ENCODE data around the gene ZNF784.

ZNF784 gene

DNA sequence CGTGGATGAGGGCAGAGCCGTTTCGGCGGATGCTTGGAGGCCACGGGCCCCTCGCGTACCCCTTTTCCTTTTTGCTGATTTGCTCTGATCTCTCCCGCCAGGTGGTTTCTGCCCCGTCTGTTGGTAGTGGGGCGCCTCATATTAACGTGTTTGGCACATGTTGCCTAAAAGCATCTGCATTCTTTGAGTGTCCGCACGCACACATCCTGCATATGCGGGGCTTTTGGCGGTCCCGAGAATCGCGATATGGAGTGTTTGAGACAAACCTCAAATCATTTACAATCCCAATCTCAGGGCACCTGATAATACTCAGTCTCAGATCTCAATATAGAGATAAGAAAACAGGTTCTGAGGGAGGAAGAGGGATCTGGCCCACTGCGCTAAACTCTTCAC lies 31.3 kb upstream of the ZNF784 start:
- no peak for DNase-seq

DNA sequence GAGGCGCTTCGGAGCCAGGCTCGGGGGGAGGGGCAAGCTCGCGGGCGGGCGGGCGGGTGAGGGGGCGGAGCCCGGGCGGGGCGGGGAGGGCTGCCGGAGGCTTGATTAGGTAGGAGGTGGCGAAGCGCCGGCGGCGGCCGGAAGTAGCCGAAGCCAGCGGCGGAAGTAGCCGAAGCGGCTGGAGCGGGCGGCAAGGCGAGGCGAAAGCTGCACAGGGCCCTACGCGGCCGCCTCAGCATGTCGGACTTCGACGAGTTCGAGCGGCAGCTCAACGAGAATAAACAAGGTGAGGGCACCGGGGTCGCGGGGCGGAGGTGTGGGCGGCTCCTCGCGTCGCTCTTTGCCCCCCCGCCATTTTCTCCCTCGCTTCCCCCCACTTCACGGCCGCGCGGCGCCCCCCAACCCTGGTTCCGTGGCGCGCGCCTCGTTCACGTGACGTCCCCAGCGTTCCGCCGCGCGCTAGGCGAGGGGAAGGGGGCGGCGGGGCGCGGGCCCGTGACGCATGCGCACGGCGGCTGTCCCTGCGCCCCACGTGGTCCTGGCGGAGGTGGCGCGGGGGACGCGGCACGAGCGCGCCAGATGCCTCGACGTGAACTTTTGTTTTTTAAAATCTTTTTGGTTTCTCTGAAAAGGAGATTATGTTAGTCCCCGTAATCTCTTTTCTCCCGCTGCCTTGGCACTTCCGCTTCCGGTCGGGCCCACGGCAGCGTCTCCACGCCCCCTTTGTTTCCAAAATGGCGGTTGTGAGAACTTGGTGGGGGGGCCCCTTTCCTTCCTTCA lies 30.7 kb upstream of the ZNF784 start, which contains the start of gene U2AF2:
Gene U2AF2, plus strand, starts transcription at position 168 of the 780 bp plus-strand sequence. Its CDS starts 70 bp downstream, at position 238.
- peak; percentile 88 for DNase-seq

DNA sequence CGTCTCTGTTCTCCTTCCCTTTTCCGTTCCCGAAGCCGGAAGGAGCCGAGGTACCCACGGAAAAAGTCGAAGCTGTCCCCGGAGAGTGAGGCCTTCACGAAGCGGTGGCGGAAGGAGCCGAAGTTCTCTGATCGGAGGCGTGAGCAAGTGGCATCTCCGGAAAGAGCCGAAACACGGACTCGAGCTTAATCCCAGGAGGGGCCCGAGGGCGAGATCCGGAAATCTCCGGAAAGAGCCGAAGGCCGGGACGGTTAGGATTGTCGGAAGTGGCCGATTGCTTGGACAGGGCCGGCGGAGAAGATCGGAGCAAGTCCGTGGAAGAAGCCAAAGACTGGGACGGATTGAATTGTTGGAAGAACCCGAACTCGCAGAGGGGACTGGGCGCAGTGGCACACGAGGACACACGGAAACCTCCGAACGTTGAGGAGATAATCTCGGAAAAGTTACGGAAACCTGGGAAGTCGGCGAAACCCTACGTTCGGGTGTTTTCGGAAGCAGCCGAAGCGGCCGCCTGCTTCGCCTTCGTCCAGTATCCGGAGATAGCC lies 30.0 kb upstream of the ZNF784 start:
- DNase-seq: peak; percentile 98

DNA sequence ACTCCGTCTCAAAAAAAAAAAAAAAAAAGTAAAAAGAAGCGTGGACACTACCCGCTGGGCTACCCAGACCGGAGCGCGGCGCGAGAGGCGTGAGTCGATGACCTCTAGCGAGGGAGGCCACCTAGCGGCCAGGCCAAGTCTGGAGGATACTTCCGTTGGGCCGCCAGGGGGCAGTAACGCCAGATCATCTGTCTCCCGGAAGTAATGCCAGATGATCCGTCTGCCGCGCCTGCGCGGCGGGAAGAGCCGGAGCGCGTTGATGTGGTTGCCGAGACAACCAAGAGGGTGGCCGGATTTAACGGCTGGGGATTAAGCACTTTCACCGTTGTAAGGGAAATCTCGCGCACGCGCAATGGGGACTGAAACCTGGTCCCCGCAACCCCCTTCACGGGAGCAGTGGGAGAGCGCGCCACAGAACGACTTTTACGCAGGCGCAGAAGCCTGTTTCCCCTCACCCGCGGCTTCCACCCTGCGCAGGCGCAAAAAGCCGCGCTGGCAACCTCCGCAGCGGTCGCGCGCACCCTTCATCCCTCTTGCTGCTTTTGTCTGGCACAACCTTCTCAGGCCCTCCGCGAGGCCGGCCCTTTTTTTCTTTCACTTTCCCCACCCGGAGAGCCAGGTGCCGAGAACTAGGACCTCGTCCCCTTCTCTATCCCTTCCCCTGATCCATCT lies 29.4 kb upstream of the ZNF784 start:
- peak; percentile 97 for DNase-seq

DNA sequence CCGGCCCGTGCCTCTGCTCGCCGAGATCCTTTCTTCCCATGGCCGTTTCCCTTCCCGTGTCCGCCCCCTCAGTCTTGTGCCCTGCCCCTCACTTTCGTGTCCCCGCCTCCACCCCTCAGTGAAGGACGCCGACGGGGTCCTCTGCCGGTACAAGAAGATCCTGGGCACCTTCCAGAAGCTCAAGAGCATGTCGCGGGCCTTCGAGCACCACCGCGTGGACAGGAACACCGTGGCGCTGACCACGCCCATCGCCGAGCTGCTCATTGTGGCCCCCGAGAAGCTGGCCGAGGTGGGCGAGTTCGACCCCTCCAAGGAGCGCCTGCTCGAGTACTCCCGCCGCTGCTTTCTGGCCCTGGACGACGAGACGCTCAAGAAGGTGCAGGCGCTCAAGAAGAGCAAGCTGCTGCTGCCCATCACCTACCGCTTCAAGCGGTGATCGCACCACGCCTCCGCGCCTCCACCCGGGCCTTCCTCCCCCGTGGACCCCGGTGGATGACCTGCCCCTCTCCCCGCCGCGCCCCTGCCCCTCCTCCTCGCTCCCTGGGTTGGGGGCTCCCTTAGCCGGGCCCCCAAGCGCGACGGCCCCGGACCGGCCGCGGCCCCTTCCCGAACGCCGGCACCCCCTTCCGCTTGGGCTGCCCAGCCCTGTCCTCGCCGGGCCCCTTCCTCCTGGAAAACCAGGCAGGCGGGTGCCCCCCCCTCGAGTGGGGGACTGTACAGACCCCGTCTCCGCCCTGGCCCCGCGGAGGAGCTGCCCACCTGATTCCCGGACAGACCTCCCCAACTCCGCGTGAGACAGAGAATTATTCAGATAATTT lies 28.2 kb upstream of the ZNF784 start:
- no peak for DNase-seq

DNA sequence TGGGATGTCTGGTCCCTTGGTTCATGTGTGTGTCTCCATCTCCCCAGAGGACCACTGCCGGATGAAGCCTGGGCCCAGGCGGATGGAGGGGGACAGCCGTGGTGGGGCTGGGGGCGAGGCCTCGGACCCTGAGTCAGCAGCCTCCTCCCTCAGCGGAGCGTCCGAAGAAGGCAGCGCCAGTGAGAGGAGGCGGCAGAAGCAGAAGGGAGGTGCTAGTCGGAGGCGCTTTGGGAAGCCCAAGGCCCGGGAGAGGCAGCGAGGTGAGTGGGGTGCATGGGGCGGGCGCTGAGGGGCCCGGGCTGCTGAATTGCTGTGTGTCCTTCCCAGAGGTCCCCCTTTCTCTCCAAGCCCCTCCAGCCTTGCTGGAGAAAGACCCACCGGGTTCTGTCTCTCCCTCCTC lies 26.9 kb upstream of the ZNF784 start:
- no peak for DNase-seq

DNA sequence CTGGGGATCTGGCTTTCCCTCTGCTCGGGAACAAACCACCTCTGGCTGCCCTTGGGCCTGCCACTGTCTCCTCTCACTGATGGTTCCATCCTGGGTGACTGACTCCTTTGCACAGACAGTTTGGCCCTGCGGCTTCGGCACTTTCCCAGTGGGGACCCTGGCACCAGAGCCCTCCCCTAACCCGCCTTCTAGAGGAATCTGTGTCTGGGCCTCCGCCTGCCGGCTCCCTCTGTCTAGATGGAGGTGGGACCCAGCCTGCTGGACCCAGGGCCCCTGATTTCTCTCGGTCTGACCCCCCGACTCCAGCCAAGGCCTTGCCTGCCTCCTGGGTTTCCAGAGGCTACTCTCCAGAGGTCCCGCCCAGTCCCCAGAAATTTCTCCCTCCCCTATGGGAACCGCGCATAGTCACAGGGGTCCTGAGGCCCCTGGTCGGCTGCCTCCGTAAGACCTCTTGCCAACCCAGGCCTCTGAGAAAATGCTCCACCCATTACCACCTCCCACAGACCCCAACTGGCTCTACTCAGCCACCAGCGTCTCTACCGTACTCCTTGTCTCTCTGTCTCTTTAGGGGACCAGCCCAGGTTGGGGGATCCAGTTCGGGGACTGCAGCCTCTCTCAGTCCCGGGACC lies 26.4 kb upstream of the ZNF784 start:
- no peak for DNase-seq

DNA sequence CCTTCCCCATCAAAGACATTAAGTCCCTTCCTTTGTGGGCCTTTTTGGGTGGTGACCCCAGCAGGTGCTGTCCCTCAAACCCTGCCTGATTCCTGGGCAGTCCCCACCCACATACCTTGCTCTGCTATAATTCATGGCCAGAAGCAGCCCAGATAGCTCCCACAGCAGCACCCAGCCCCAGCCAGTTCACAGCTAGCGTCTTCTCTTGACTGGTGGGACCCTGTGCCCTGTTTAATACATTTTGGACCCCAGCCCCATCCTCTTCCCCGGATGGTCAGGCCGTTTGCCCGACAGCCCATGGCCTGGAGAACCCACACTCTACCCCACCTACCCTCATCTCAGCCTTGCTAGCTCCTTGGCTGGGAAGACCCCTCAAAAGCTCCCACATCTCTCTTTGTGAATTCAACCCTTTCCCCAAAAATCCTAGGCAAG lies 25.8 kb upstream of the ZNF784 start:
- no peak for DNase-seq

DNA sequence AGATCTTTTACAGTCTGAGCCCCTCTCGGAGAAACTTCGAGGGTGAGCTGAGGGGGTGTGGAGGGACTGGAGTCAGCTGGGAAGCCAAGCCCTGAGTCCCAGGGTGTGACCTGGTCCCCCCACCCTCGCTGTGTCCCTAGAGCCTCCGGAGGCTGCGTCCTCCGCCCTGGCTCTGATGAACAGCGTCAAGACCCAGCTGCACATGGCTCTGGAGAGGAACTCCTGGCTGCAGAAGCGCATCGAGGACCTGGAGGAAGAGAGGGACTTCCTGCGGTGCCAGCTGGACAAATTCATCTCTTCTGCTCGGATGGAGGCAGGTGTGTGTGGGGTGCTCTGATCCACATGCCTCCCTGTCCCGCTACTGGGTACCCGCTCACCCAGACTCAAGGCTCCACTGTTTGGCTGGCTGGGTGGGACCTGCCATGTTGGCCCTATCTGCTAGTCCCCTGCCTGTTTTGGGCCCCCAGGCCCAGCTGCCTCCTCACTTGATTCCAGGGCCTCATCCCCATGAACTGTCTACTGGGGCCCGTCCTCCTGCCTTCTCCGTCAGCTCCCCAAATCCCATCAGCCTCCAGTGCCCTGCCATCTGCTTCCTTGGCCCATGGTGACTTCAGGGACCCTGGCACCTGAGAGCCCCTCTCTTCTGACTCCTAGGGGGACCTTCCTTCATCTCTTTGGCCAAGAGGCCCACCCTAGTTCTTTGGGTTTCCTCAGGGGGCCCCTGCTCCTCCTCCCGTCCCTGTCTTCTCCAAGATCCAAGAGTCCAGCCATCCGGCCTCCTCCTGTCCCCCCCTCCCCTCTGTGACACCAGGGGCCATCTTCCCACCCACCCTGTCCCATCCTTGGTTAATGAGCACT lies 25.1 kb upstream of the ZNF784 start:
- DNase-seq: no peak

DNA sequence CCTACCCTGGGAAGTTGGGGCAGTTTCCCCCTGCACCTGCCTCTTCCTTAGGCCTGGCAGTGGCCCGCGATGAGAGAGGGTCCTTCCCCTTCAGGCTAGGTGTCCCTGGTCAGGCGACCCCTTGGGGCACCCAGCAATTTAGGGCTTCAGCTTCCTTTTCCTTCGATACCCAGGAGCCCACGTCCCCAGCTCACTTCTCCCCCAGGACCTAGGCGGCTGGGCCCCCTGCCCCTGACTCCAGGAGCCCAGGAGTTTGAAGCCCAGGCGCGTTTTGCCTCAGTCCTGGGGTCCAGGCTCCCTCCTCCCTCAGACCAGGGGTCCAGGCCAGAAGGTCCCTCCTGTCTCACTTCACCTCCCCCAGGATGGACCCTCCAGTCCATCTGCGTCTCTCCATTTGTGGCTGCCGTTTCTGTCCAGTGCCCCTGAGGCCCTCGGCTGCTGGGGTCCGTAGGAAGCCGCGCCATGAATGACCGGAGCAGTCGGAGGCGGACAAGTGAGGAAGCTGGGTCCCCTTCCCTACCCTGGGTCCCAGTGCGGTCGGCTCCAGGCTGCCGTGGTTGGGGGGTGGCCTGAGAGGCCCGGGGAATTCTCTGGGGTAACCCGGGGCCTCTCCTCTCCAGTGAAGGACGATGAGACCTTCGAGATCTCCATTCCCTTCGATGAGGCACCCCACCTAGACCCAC lies 24.4 kb upstream of the ZNF784 start:
- DNase-seq: no peak

DNA sequence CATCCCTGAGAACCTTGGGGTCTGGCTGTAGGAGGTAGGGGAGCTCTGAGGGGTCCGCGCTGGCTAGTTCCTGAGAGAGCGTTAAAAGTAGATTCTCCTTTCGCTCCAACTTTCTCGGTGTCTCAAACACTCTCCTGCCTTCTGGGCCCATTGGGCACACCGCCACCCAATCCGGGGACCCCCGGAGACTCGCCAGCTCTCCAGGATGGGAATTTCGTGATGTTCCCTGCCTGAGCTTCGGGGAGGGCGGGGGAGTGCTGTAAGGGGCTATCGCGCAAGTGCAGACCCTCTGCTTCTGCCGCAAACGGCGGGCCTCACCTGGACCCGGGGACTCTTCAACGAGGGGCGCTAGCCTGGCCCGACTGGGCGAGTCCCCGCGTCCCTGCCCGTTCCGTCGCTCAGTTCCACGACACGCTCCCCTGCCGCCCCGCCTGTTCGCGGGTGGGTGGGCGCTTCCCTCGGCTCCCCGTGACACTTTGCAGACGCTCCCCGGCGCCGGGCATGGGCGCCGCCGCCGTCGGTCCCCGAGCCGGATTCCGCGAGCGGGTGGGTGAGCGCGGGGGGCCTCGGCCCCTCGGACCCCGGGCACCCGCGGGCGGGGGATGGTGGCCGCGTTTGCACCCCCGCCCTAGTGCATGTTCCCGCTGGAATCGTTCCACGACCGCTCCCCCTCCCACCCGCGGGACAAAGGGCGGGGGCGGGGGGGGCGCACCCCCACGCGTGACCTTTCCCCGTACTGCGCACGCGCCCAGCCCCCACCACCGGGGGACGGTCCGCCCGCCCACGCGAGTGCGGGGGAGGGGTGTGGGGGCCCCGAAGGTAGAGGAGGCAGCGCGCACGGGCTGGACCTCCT lies 23.6 kb upstream of the ZNF784 start, which contains the start of gene CCDC106:
Gene CCDC106, plus strand, starts transcription at position 481 of the 853 bp plus-strand sequence. CDS start 835 bp downstream, outside the sequence.
- DNase-seq: peak; percentile 64

DNA sequence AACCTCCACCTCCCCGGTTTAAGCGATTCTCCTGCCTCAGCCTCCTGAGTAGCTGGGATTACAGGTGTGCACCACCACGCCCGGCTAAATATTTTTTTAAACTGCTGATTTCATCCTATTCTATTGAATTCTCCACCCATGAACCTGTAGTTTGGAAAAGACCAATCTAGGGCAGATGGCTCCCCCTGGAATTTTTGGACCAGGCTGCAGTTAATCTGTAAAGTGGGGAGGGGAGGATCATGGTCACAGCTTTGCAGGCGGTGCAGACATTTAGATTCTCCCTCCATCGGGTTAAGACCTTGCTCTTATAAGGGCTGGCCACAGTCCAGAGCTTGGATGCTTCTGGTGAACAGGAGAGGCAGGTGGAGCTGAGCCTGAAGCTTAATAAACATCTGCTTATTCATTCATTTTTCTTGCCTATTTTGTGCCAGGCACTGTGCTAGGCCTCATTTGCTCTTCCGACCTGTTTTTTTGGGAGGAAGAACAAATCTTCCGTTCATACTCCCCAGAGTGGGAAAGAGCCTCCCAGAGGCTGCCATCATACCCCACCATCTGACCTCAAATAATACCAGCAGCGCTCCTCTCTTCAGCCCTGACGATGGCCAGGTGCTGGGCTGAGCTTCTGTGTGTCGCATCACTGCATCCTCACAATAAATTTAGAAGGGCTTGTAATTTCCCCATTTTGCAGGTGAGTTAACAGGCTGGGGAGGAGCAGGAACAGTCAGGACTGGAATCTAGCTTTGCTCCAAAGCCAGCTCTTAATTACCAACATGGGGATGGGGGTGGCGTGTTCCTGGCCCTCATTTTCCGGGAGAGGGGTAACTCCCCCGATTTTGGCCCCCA lies 22.7 kb upstream of the ZNF784 start:
- no peak for DNase-seq

DNA sequence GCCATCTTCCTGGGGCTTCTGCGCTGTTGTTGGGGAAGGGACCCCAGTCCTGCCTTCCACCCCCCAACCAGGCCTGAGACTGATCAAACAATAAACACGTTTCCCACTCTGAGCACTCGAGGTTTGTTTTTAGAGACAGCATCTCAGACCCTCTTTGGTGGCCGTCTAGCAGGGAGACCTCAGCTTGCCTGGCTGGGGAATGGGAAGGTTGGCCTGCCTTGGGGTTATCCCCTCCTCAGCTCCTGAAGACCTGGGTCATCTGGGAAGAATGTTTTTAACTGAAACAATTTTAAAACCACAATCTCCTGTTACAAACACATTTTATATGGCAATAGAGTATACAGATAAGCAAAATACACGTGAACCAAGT lies 21.1 kb upstream of the ZNF784 start:
- DNase-seq: no peak

DNA sequence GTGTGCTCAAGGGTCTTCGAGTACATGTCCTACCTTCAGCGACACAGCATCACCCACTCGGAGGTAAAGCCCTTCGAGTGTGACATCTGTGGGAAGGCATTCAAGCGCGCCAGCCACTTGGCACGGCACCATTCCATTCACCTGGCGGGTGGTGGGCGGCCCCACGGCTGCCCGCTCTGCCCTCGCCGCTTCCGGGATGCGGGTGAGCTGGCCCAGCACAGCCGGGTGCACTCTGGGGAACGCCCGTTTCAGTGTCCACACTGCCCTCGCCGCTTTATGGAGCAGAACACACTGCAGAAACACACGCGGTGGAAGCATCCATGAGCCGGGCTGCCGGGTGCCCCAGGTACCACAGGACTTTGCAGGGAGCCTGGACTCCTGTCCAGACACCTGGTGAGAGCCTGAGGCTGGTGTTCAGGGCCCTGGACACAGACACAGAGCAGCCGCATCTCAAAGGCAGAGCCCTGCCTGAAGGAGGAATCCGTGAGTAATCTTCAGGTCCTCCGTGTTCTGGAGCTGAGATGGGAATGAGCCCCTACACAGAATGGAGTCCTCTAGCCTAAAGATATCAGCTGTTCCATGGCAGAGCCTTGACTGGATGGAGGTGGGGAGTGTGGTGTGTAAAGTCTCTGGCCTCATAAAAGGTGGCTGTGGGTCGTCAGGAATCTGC lies 20.6 kb upstream of the ZNF784 start:
- DNase-seq: no peak

DNA sequence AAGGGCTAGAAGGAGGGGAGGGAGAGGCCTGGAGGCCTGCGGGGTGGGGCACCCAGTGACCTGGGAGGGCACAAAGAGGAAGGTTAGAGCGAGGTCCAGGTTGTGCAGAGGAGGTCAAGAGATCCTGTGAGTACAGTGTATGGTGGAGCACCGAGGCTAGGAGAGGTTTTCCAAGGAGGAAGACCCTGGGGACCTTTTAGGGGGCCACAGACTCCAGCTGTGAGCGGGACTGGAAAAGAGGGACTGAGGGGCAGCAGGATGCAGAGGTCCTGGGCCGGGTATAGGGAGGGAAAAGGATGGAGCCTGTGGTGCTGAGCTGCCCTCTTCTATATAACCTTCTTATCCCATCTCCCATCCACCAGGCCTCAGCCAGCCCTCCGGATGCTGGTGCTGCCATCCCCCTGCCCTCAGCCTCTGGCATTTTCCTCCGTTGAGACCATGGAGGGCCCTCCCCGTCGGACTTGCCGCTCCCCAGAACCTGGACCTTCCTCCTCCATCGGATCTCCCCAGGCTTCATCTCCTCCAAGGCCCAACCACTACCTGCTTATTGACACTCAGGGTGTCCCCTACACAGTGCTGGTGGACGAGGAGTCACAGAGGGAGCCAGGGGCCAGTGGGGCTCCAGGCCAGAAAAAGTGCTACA lies 19.9 kb upstream of the ZNF784 start:
- no peak for DNase-seq

DNA sequence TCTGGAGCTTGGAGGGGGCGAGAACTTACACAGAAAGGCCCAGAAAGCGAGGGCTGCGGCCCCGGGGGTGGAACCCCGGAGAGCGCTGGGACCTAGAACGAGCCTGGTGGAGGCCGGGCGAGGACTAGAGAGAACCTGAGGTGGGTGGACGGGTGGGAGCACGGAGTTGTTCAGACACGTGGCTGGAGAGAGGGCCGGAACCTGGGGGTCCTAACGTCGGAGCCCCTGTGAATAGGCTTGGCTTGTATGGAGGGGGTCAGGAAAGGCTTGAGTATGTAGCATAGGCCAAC lies 19.5 kb upstream of the ZNF784 start:
- DNase-seq: no peak

DNA sequence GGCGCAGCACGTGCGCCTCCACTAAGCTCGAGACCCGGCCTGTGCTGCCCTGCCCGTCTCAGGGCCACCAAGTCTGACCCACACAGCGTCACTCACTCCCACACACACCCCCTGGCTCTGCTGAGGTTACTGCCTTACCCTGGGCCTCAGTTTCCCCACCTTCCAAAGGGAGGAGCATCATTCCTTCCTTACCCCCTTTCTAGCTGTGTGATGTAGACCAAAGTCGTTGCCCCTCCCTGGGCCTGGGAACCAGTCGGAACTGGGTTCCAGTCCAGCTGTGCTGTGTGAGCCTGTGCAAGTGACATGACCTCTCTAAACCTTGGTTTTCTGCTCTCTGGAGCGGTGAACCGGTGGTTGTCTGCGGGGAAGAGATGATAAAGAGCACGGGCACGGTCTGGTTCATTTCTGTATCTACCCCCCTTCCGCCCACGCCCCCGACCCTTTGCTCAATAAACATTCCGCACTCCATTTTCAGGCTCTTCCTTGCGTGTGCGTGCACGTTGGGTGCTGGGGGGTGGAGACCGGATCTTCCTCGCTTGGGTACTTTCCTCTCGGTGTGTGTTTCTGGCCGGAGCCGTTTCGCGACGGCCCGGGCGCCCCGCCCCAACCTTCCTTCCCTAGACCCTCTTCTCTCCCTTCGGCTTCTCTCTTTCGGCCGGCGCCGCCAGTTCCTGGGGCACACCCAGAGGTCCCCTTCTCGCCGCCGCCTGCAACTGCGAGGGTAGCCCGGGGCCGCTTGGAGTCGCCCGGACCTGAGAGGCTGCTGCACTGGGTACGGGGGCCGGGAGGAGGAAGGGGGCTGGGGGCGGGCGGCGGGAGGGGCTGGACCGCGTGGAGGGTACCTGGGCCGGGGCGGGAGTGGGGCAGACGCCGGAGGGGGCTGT lies 18.9 kb upstream of the ZNF784 start, which contains the start of gene ZNF581:
Gene ZNF581, plus strand, starts transcription at position 647 of the 884 bp plus-strand sequence. CDS start 923 bp downstream, outside the sequence.
- no peak for DNase-seq

All from NCI-H1092 (cell line).